ENCODE data around the gene MTARC2. TPM values are rescaled to one million over a fixed set of nuclear protein-coding genes. Genes with fewer than 3 reads are reported as not detected.

MTARC2 gene
- total RNA-seq, 1 experiment from 2014 or later = 15.2 TPM

DNA sequence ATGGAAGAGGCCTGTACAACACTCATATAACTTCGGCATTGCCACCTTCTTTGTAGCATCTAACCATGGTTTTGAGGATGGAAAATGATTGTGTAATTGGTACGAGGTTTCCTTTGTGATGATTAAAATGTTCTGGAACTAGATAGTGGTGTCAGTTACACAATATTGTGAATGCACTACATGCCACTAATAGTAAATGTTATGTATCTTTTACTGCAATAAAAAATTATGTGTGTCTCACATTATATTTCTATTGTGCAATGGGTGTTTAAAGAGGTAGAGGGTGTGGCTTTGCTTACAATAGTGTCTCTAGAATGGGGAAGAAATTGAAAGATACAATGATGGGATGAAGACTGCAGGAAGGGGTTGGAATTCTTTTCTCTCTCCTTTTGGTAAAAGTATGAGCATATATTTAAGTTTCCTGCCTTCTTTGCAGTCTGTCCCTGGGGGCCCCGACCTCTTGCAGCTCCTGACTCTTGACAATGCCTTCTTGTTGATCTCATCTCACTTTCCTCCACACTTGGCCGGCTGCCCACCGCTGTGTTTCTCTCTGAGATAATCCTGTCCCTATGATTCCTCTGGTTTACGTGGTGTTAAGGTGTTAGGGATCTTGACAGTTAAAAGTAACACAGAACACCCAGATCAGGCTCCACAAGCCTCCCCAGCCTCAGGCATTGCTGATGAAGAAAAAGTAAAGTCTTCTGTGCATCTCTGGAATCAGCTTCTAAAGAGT is 77.9 kb downstream of the MTARC2 start (continued):
- TF ChIP-seq, protein P1, sequence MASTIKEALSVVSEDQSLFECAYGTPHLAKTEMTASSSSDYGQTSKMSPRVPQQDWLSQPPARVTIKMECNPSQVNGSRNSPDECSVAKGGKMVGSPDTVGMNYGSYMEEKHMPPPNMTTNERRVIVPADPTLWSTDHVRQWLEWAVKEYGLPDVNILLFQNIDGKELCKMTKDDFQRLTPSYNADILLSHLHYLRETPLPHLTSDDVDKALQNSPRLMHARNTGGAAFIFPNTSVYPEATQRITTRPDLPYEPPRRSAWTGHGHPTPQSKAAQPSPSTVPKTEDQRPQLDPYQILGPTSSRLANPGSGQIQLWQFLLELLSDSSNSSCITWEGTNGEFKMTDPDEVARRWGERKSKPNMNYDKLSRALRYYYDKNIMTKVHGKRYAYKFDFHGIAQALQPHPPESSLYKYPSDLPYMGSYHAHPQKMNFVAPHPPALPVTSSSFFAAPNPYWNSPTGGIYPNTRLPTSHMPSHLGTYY (CRISPR knock-in tag; IDR thresholded peaks at IDR 0.05) = no peak
- TF ChIP-seq JAZF1 (CRISPR knock-in tag; IDR thresholded peaks at IDR 0.05) (no peak), CBFB (CRISPR knock-in tag; IDR thresholded peaks at IDR 0.05; ENCODE audit: low read depth) (no peak), ETV6 (CRISPR knock-in tag; IDR thresholded peaks at IDR 0.05) (no peak), CREB1 (CRISPR knock-in tag; IDR thresholded peaks at IDR 0.05) (no peak), ZNF671 (CRISPR knock-in tag; IDR thresholded peaks at IDR 0.05) (no peak)
- TF ChIP-seq, protein P2, sequence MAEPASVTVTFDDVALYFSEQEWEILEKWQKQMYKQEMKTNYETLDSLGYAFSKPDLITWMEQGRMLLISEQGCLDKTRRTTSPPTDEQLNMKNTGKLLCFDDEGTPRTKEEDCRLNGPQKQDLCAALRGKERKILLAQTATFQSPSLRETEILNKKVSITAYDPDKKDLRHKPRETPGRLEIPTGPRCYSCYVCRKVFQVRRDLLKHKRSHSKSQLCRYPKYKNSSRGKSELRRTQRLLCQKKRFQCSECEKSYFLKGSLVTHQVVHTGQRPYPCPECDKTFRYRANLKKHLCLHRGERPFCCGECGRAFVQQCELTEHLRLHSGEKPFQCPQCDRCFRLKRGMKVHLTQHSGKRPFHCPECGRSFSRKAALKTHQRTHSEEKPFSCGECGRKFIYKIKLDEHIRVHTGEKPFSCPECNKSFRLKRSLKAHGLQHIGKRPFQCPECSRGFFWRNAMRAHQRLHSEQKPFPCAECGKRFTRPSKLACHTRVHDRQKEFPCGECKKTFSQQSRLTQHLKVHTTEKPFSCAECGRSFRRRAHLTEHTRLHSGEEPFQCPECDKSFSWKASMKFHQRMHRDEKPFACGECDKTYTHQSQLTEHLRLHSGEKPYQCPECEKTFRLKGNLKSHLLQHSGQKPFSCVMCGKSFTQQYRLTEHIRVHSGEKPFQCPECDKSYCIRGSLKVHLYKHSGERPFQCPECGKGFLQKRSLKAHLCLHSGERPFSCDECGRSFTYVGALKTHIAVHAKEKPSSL (CRISPR knock-in tag; conservative IDR thresholded peaks at IDR 0.05) = no peak
- TF ChIP-seq, protein P3, sequence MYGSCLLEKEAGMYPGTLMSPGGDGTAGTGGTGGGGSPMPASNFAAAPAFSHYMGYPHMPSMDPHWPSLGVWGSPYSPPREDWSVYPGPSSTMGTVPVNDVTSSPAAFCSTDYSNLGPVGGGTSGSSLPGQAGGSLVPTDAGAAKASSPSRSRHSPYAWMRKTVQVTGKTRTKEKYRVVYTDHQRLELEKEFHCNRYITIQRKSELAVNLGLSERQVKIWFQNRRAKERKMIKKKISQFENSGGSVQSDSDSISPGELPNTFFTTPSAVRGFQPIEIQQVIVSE (CRISPR knock-in tag; IDR thresholded peaks at IDR 0.05; ENCODE audit: borderline replicate concordance) = no peak

DNA sequence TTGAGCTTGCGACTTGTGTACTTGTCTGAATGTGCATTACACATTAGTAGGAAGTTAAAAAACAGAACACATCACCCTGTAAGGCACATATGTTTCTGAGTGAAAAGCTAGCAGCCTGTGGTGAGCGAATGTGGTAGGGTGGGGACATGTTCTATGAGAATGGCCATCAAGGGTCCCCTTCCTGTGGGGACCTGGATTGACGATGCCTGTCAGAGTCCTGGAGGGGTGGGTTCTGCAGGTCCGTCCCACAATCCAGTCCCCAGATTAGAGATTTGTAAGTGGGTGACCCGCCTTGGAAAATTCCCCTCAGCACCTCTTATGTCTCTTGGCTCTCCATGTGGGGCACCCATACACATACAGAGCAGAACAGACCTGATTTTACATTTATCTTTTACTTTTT is 78.6 kb downstream of the MTARC2 start:
- H3K36me3 Mint-ChIP-seq = no peaks in the 10 kb centered on the region; the same call in 1 of the 2 replicates
- H3K4me1 Mint-ChIP-seq = peaks cover 19% of the 10 kb centered on the region
- CTCF ChIA-PET = no interaction called here
- DNase-seq (ENCODE audit: low spot score) = no peak
- H3K9me3 Mint-ChIP-seq = peaks cover 9% of the 10 kb centered on the region
- TF ChIP-seq ZNF138 (CRISPR knock-in tag; conservative IDR thresholded peaks at IDR 0.05) (no peak), GTF2I (CRISPR knock-in tag; conservative IDR thresholded peaks at IDR 0.05) (no peak), STAT6 (CRISPR knock-in tag; conservative IDR thresholded peaks at IDR 0.05; ENCODE audit: low read depth) (no peak)
- no peak overlapping the region for H3K4me3 Mint-ChIP-seq
- POLR2A ChIA-PET = no interaction called here
- no peak overlapping the region for H3K27ac Mint-ChIP-seq
- no peaks in the 10 kb centered on the region; the same call in 1 of the 2 replicates for H3K27me3 Mint-ChIP-seq (ENCODE audit: low read depth)
- no peak for ATAC-seq

GRCh38 chr1:220827445-220828178 is 79.5 kb downstream of the MTARC2 start:
- H3K4me1 Mint-ChIP-seq = peaks cover 19% of the 10 kb centered on the region
- CTCF ChIA-PET = interaction anchor here (0.9 to 2.1 kb wide), 3 partner anchors 8 to 17 kb away, joined by 4 to 10 read pairs (median 6); no protein-coding TSS in a partner anchor
- DNase-seq (ENCODE audit: low spot score) (no peak), ATAC-seq (no peak; the same call in 1 of the 2 replicates)
- peaks cover 12% of the 10 kb centered on the region for H3K9me3 Mint-ChIP-seq
- no peak overlapping the region for H3K27ac Mint-ChIP-seq
- H3K36me3 Mint-ChIP-seq = no peaks in the 10 kb centered on the region; the same call in 1 of the 2 replicates
- no peaks in the 10 kb centered on the region; the same call in 1 of the 2 replicates for H3K27me3 Mint-ChIP-seq (ENCODE audit: low read depth)
- POLR2A ChIA-PET = no interaction called here
- TF ChIP-seq EMX1 (CRISPR knock-in tag; IDR thresholded peaks at IDR 0.05) (no peak), PRRX2 (CRISPR knock-in tag; IDR thresholded peaks at IDR 0.05) (no peak), ZSCAN18 (CRISPR knock-in tag; IDR thresholded peaks at IDR 0.05) (no peak), TEAD1 (CRISPR knock-in tag; IDR thresholded peaks at IDR 0.05) (no peak), IRF2 (CRISPR knock-in tag; IDR thresholded peaks at IDR 0.05; ENCODE audit: borderline replicate concordance, low read depth) (no peak), NR3C1 (CRISPR knock-in tag; conservative IDR thresholded peaks at IDR 0.05; ENCODE audit: low read depth) (no peak), TEAD4 (CRISPR knock-in tag; IDR thresholded peaks at IDR 0.05) (no peak), JAZF1 (CRISPR knock-in tag; IDR thresholded peaks at IDR 0.05) (no peak), KAT7 (CRISPR knock-in tag; IDR thresholded peaks at IDR 0.05; ENCODE audit: borderline replicate concordance) (no peak), ZNF671 (CRISPR knock-in tag; IDR thresholded peaks at IDR 0.05) (no peak), NR2C2 (CRISPR knock-in tag; IDR thresholded peaks at IDR 0.05) (no peak), ATF3 (CRISPR knock-in tag; conservative IDR thresholded peaks at IDR 0.05) (no peak)
- H3K4me3 Mint-ChIP-seq = no peak overlapping the region
